RWPE2 (cell line): ENCODE measurements around the gene ROBO3.

Source experiments
- ATAC-seq: fragments of 200-7000 bp; cut with Tn5 transposase; 3 replicates; pipeline ENCODE4 v1.9.1; 2021; ENCODE audit warnings: low read depth
- DNase-seq: peaks from one replicate; pipeline ENCODE4 v3.0.0-alpha.2; 2020; ENCODE audit warnings: low spot score
- H3K27ac ChIP-seq: fragments of 450-650 bp; 2 replicates; pipeline ENCODE4 v1.5.1; 2017; ENCODE audit warnings: mild to moderate bottlenecking; ENCODE audit not compliant: poor library complexity, severe bottlenecking
- H3K27me3 ChIP-seq: fragments of 250-450 bp; sonication (Bioruptor Pico); 2 replicates; pipeline ENCODE4 v1.5.1; 2021; ENCODE audit warnings: mild to moderate bottlenecking, moderate library complexity; ENCODE audit not compliant: insufficient read depth, poor library complexity, severe bottlenecking
- H3K36me3 ChIP-seq: fragments of 250-450 bp; sonication (Bioruptor Pico); 2 replicates; pipeline ENCODE4 v1.5.1; 2020; ENCODE audit warnings: low read depth, mild to moderate bottlenecking, moderate library complexity
- H3K4me1 ChIP-seq: fragments of 250-450 bp; sonication (Bioruptor Pico); 2 replicates; pipeline ENCODE4 v1.5.1; 2021; ENCODE audit warnings: mild to moderate bottlenecking, moderate library complexity; ENCODE audit not compliant: insufficient read depth, poor library complexity, severe bottlenecking
- H3K4me3 ChIP-seq: fragments of 250-450 bp; sonication (Bioruptor Pico); 2 replicates; pipeline ENCODE4 v1.5.1; 2021; ENCODE audit warnings: mild to moderate bottlenecking, moderate library complexity; ENCODE audit not compliant: severe bottlenecking
- H3K9me3 ChIP-seq: fragments of 250-450 bp; sonication (Bioruptor Pico); 2 replicates; pipeline ENCODE4 v1.5.1; 2021; ENCODE audit warnings: mild to moderate bottlenecking, moderate library complexity; ENCODE audit not compliant: severe bottlenecking
- TF ChIP-seq, protein P1 (sequence below): fragments of 450-650 bp; IDR thresholded peaks from one replicate; pipeline ENCODE4 v1.5.1; 2017; ENCODE audit warnings: mild to moderate bottlenecking, moderate library complexity; ENCODE audit not compliant: poor library complexity, severe bottlenecking

Gene ROBO3

GRCh38 chr11:124892146-124892545, 26.9 kb downstream of the ROBO3 start:
- no peaks in the 10 kb centered on the region for H3K9me3 ChIP-seq
- no peak overlapping the region for H3K27ac ChIP-seq
- DNase-seq, result no peak
- H3K27me3 ChIP-seq, result no peaks in the 10 kb centered on the region
- peaks cover 5% of the 10 kb centered on the region for H3K4me1 ChIP-seq
- H3K36me3 ChIP-seq, result no peaks in the 10 kb centered on the region
- ATAC-seq, result no peak
- TF ChIP-seq, protein P1, sequence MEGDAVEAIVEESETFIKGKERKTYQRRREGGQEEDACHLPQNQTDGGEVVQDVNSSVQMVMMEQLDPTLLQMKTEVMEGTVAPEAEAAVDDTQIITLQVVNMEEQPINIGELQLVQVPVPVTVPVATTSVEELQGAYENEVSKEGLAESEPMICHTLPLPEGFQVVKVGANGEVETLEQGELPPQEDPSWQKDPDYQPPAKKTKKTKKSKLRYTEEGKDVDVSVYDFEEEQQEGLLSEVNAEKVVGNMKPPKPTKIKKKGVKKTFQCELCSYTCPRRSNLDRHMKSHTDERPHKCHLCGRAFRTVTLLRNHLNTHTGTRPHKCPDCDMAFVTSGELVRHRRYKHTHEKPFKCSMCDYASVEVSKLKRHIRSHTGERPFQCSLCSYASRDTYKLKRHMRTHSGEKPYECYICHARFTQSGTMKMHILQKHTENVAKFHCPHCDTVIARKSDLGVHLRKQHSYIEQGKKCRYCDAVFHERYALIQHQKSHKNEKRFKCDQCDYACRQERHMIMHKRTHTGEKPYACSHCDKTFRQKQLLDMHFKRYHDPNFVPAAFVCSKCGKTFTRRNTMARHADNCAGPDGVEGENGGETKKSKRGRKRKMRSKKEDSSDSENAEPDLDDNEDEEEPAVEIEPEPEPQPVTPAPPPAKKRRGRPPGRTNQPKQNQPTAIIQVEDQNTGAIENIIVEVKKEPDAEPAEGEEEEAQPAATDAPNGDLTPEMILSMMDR, result no peak
- no peak overlapping the region for H3K4me3 ChIP-seq

DNA sequence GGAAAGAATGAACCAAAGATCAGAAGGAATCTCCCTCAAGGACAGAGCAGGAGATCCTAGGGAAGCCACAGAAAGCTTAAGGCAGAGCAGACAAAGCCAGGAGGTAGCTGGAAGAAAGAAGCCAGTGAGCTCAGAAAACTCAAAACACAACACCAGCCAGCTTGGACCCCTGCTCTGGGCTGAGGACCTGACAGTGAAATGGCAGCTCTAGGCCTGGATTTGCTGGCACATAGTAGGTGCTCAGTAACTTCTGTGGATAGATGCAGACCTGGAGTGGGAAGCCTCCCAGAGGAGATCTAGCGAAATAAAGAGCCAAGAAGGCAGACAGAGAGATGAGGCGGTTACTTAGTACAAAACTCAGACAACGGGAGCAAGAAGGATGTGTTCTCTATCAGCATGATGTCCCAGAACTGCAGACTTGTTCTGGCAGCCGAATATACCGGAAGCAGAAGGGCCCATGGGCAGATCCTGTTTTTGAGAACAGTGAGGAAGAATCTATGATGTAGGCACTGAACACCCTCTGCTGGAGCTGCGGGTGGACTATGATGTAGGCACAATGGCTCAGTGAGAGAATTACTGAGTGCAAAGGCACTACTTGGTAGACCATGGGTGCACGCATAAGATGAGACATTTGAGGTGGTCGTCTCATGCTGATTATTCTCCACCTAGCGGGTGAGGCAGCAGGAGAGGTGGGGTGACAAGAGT, 27.7 kb downstream of the ROBO3 start:
- DNase-seq (no peak), ATAC-seq (no peak)
- Histone ChIP-seq H3K4me1 (peaks cover 12% of the 10 kb centered on the region), H3K9me3 (no peaks in the 10 kb centered on the region), H3K36me3 (no peaks in the 10 kb centered on the region), H3K27ac (no peak overlapping the region), H3K27me3 (no peaks in the 10 kb centered on the region), H3K4me3 (no peak overlapping the region)
- TF ChIP-seq, protein P1, result no peak

DNA sequence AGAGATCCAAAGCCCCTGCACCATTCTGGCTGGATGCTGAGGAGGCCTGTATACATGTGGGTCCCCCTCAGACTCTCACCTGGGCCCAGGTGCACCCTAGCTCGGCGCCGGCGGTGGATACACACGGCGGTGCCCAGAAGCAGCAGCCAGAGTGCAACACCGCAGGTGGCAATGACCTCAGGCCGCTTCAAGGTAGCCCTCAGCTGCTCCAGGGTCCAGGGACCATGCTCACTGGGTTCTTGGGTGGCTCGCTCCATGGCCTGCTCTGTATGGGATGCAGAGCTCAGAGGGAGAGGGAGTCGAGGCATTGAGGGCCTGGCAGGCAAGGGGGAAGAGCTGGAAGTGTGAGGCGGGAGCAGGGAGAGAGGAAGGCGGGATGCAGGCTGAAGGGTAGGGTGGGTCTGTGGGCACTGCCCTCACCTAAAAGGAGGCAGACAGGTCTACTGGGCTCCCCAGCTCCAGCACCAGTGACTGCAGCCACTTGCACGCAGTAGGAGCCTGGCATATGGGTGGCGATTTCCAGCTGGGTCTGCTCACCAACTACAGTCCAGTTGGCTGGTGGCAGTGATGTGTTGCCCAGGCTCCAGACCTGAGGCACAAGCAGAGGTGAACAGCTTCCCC, 28.7 kb downstream of the ROBO3 start:
- H3K9me3 ChIP-seq, result no peaks in the 10 kb centered on the region
- TF ChIP-seq, protein P1, result no peak
- no peak overlapping the region for H3K27ac ChIP-seq
- no peaks in the 10 kb centered on the region for H3K27me3 ChIP-seq
- H3K36me3 ChIP-seq, result no peaks in the 10 kb centered on the region
- H3K4me1 ChIP-seq, result peaks cover 21% of the 10 kb centered on the region
- no peak for ATAC-seq
- H3K4me3 ChIP-seq, result no peak overlapping the region
- no peak for DNase-seq

DNA sequence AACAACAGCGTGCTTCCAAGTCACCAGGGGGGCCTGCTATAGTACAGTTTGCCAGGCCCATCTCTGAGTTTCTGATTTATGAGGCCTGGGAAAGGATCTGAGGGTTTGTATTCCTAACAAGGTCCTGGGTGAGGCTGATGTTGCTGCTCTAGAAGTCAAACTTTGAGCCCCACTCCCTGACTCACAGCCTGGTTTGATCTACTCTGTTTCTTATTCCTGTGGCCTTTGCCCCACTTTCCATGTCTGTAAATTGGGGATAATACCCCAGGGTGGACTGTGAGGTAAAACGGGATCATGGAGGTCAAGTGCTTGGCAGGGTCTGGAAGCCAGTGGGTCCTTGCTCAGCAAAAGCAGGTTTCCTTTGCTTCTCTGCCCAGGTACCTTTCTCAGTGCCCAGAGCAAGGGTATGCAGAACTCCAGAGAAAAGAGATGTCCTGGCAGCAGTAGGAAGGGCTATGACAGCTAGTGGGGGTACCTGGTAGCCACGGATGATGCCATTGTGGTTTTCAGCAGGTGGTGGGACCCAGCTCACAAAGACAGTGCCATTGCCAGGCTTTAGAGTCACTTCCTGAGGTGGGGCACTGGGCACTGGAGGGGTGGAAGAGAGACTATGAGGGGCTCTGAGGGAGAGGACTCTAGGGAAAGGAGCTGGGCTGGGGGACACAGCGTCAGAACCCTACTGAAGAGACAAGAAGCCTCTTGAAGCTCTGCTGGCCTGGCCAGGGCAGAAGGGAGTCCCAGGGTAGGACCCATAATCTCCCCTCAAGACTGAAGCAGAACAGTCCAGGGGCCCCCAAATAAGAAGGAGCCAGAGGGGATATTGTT, 29.6 kb downstream of the ROBO3 start:
- Histone ChIP-seq H3K36me3 (no peaks in the 10 kb centered on the region), H3K27me3 (no peaks in the 10 kb centered on the region), H3K9me3 (no peaks in the 10 kb centered on the region), H3K4me3 (no peak overlapping the region), H3K27ac (no peak overlapping the region), H3K4me1 (peaks cover 30% of the 10 kb centered on the region)
- TF ChIP-seq, protein P1, result no peak
- ATAC-seq (no peak), DNase-seq (no peak)
